HepG2 (cell line): ENCODE measurements around the gene FAF1. TPM values are rescaled to one million over a fixed set of nuclear protein-coding genes. Genes with fewer than 3 reads are reported as not detected.
A peak's percentile ranks its signal among the peaks of the same experiment; 100 is the strongest.

ENCODE experiments used
- ATAC-seq: fragments of 200-7000 bp; cut with Tn5 transposase; 3 replicates; pipeline ENCODE4 v1.9.1; 2020; ENCODE audit warnings: mild to moderate bottlenecking, moderate library complexity
- BruUV-seq: library from RNA; stranded (reverse); fragments of 400-500 nt; replicated peaks from 2 replicates; lab custom pipeline; 2021; lab: Mats Ljungman, UMichigan
- CTCF ChIA-PET: fragments of 300-600 bp; formaldehyde crosslinking; extraction: SDS; loops from one replicate; lab custom pipeline; 2021; ENCODE audit warnings: low total read pairs, inconsistent platforms, low intra/inter-chr PET ratio; lab: Yijun Ruan, JAX
- POLR2A ChIA-PET: fragments of 350-600 bp; sonication (Branson Sonifier 250); formaldehyde crosslinking; loops from one replicate; lab custom pipeline; 2020; ENCODE audit warnings: antibody characterized with exemption, inconsistent platforms; lab: Yijun Ruan, JAX
- DNase-seq: peaks from one replicate; pipeline ENCODE4 v3.0.0-alpha.2; 2015; ENCODE audit warnings: low spot score
- FAIRE-seq: peaks from 3 replicates; lab custom pipeline; 2011; peaks lifted over from hg19 to GRCh38; lab: Jason Lieb, UNC
- H2AFZ ChIP-seq: one replicate; pipeline ENCODE4 v1.6.1; 2011; ENCODE audit warnings: low read length, inconsistent platforms
- H3K27ac ChIP-seq: fragments of 300-600 bp; 3 replicates; pipeline ENCODE4 v1.8.0; 2011; ENCODE audit warnings: mixed run types, mild to moderate bottlenecking, mixed read lengths, low read length, inconsistent platforms; ENCODE audit not compliant: insufficient read depth; ENCODE audit errors: extremely low read length
- H3K27me3 ChIP-seq, 2 experiments: fragments of 200-600 bp in 1 of 2; 2 replicates in 1 of 2; 3 replicates in 1 of 2; pipeline versions ENCODE4 v1.6.0 to v1.8.0; 2011; ENCODE audit warnings: low read length in 2 of 2, mild to moderate bottlenecking in 2 of 2, moderate library complexity in 2 of 2, inconsistent platforms in 1 of 2; ENCODE audit not compliant: insufficient read depth in 2 of 2, control insufficient read depth in 1 of 2
- H3K36me3 ChIP-seq, 2 experiments: fragments of 200-600 bp in 1 of 2; replicated peaks in 1 of 2; 2 replicates in 1 of 2; 3 replicates in 1 of 2; pipeline versions ENCODE4 v1.5.1 to v1.8.0; 2011; ENCODE audit warnings: low read length in 2 of 2, inconsistent platforms in 1 of 2; ENCODE audit not compliant: insufficient read depth in 2 of 2, control insufficient read depth in 1 of 2
- H3K4me1 ChIP-seq: 2 replicates; pipeline ENCODE4 v1.5.1; 2012; ENCODE audit warnings: low read length, inconsistent platforms; ENCODE audit not compliant: insufficient read depth
- H3K4me2 ChIP-seq: 2 replicates; pipeline ENCODE4 v1.6.0; 2011; ENCODE audit warnings: low read depth, low read length, inconsistent platforms
- H3K4me3 ChIP-seq, 3 experiments: fragments of 200-600 bp in 1 of 3; sonication (generic), shearing (Covaris generic) in 1 of 3; replicated peaks in 1 of 3; 2 replicates each; pipeline ENCODE4 v1.5.1; 2011 to 2016; ENCODE audit warnings: low read length in 3 of 3, inconsistent platforms in 2 of 3, low read depth in 2 of 3, mild to moderate bottlenecking in 2 of 3, control low read depth in 1 of 3, mixed read lengths in 1 of 3; ENCODE audit not compliant: insufficient read depth in 1 of 3
- H3K79me2 ChIP-seq: one replicate; pipeline ENCODE4 v1.6.1; 2011; ENCODE audit warnings: low read length, inconsistent platforms; ENCODE audit not compliant: insufficient read depth
- H3K9ac ChIP-seq: 2 replicates; pipeline ENCODE4 v1.6.0; 2011; ENCODE audit warnings: mild to moderate bottlenecking, low read depth, low read length, inconsistent platforms; ENCODE audit not compliant: insufficient read depth
- H3K9me3 ChIP-seq: 2 replicates; pipeline ENCODE4 v1.5.1; 2012; ENCODE audit warnings: mild to moderate bottlenecking, low read length
- H4K20me1 ChIP-seq: 2 replicates; pipeline ENCODE4 v1.6.0; 2011; ENCODE audit warnings: inconsistent platforms, mild to moderate bottlenecking, low read length, moderate library complexity; ENCODE audit not compliant: insufficient read depth
- HNF4A ChIP-seq: sonication (generic); formaldehyde crosslinking; IDR thresholded peaks from 2 replicates; pipeline ENCODE4 v1.4.0; 2020; ENCODE audit warnings: missing genetic modification reagents
- NCOA1 ChIP-seq: sonication (generic); formaldehyde crosslinking; IDR thresholded peaks from 2 replicates; pipeline ENCODE4 v1.9.0; 2021; ENCODE audit warnings: missing genetic modification reagents
- NR2C2 ChIP-seq: sonication (generic); formaldehyde crosslinking; IDR thresholded peaks from 2 replicates; pipeline ENCODE4 v1.4.0; 2020; ENCODE audit warnings: missing genetic modification reagents, mild to moderate bottlenecking, moderate library complexity, borderline replicate concordance
- PAWR ChIP-seq: sonication (generic); formaldehyde crosslinking; IDR thresholded peaks from 2 replicates; pipeline ENCODE4 v1.4.0; 2020; ENCODE audit warnings: missing genetic modification reagents, mild to moderate bottlenecking, borderline replicate concordance
- TAF15 ChIP-seq: fragments of 200-400 bp; formaldehyde crosslinking; IDR thresholded peaks from one replicate; pipeline ENCODE4 v1.6.1; 2018; ENCODE audit warnings: mild to moderate bottlenecking, low read depth, low read length; ENCODE audit not compliant: poor library complexity, severe bottlenecking
- ZNF549 ChIP-seq: sonication (generic); formaldehyde crosslinking; IDR thresholded peaks from 2 replicates; pipeline ENCODE4 v1.5.0; 2020; ENCODE audit warnings: missing genetic modification reagents
- WGBS: methylation state at CpG from one replicate; pipeline ENCODE4 v1.1.6; 2017; ENCODE audit warnings: low lambda C conversion rate; 5-methylcytosine and 5-hydroxymethylcytosine counted together
- in situ Hi-C: cut with HindIII; loops from 2 replicates; pipeline ENCODE4 v1.10.0; 2017; ENCODE audit warnings: low pct_unique_long_range_greater_than_20kb; ENCODE audit not compliant: extremely low pct_ligation_motif_present
- intact Hi-C: fragments of 100-400 bp; cut with micrococcal nuclease; formaldehyde crosslinking; loops from one replicate; pipeline ENCODE4 v1.10.0; 2022; ENCODE audit not compliant: unreplicated experiment
- polyA plus RNA-seq, 8 experiments: library from polyadenylated mRNA; depleted of rRNA in 3 of 8; stranded (reverse) in 7 of 8; unstranded in 1 of 8; fragments of >200 nt; fragmentation: Illumina TruSeq in 4 of 8; extraction: Trizol in 4 of 8; gene quantifications; 2 replicates each; pipeline versions ENCODE4 v1.2.1 to v1.2.3, GENCODE V29; 2011 to 2016; ENCODE audit warnings: low read depth in 4 of 8, missing spikeins in 1 of 8, mixed read lengths in 1 of 8; ENCODE audit not compliant: insufficient read depth in 1 of 8
- total RNA-seq, 5 experiments: library from RNA; depleted of rRNA; stranded (reverse); fragments of >200 nt; fragmentation: Illumina TruSeq; extraction: Trizol; gene quantifications; 2 replicates each; pipeline ENCODE4 v1.2.3, GENCODE V29; 2016; ENCODE audit warnings: low read depth in 1 of 5
- TF ChIP-seq, protein P1 (sequence below): sonication (generic); formaldehyde crosslinking; IDR thresholded peaks from 2 replicates; pipeline ENCODE4 v1.5.0; 2020; ENCODE audit warnings: mild to moderate bottlenecking, missing genetic modification reagents, borderline replicate concordance
- TF ChIP-seq, protein P2 (sequence below): sonication (generic); formaldehyde crosslinking; IDR thresholded peaks from 2 replicates; pipeline ENCODE4 v1.4.0; 2020; ENCODE audit warnings: missing genetic modification reagents
- TF ChIP-seq, protein P3 (sequence below): sonication (generic); formaldehyde crosslinking; IDR thresholded peaks from 2 replicates; pipeline ENCODE4 v1.5.1; 2020; ENCODE audit warnings: missing genetic modification reagents, mild to moderate bottlenecking, borderline replicate concordance
- TF ChIP-seq, protein P4 (sequence below): sonication (generic); formaldehyde crosslinking; IDR thresholded peaks from 2 replicates; pipeline ENCODE4 v1.5.1; 2020; ENCODE audit warnings: missing genetic modification reagents, mild to moderate bottlenecking, borderline replicate concordance

The FAF1 gene
- total and polyA plus RNA-seq, 2 of the 13 experiments (the other 11 are each of a cell fraction or from before 2014, with no cell fraction given), result 19.4 to 63.3 TPM

DNA sequence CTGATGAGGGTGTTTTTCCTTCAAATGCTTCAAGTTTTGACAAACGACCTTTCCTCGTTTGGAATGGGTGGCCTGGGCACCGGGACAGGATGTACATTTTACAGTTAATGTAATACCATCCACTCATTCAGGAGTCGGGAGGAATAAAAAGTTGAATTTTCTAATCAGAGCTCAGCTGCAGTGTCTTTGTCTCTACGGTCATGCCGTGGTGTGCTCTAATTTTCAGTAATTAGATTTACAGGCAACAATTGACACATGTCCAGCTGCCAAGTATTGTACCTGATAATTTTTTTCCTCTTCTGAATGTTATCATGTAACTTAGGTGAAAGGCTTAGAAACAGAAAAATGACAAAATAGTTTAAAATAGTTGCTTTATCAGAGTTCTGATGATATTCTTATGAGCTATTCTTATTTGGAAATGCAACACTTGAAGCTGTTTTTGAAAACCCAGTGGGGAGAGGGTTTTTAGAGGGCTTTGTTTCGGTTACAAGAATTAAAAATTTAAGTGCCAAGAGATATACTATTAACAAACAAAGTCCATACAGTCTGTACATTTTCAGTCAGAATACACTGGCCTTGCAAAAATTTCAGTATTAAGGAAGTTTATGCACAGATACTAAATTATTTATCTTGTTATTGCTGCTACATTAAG lies 11.0 kb upstream of the FAF1 start:
- WGBS, result 9% methylated on average over 7 of the region's 7 CpGs
- ChIA-PET POLR2A (interaction anchor here (3.5 kb wide), 1 partner anchor 10 kb away, joined by 23 read pairs; the partner anchor contains the start of gene FAF1), CTCF (no interaction called here)
- Histone ChIP-seq H3K79me2 (peaks cover 33% of the 10 kb centered on the region), H4K20me1 (no peaks in the 10 kb centered on the region), H2AFZ (no peak overlapping the region), H3K9ac (peak overlapping the region; percentile 93), H3K27ac (peak overlapping the region; percentile 98), H3K4me3 (peak overlapping the region; percentile 91 to 99 (median 98)), H3K4me2 (peak overlapping the region; percentile 68), H3K36me3 (peaks cover 0 to 4% of the 10 kb centered on the region in 2 experiments; a peak in 2 of 5 replicates), H3K27me3 (no peaks in the 10 kb centered on the region; a peak in 1 of 5 replicates), H3K4me1 (peaks cover 19% of the 10 kb centered on the region), H3K9me3 (no peaks in the 10 kb centered on the region)
- ATAC-seq (no peak), FAIRE-seq (no peak), DNase-seq (no peak)
- in situ Hi-C loops (loop anchor here (10.0 kb wide), 1 partner anchor 64 kb away; no protein-coding TSS in a partner anchor), intact Hi-C loops (no loop called here)
- BruUV-seq, result no TSS peak
- TF ChIP-seq TAF15 (no peak), NCOA1 (CRISPR knock-in tag) (no peak), ZNF549 (no peak), HNF4A (no peak), PAWR (CRISPR knock-in tag) (no peak), NR2C2 (CRISPR knock-in tag) (no peak)
- TF ChIP-seq, protein P1, sequence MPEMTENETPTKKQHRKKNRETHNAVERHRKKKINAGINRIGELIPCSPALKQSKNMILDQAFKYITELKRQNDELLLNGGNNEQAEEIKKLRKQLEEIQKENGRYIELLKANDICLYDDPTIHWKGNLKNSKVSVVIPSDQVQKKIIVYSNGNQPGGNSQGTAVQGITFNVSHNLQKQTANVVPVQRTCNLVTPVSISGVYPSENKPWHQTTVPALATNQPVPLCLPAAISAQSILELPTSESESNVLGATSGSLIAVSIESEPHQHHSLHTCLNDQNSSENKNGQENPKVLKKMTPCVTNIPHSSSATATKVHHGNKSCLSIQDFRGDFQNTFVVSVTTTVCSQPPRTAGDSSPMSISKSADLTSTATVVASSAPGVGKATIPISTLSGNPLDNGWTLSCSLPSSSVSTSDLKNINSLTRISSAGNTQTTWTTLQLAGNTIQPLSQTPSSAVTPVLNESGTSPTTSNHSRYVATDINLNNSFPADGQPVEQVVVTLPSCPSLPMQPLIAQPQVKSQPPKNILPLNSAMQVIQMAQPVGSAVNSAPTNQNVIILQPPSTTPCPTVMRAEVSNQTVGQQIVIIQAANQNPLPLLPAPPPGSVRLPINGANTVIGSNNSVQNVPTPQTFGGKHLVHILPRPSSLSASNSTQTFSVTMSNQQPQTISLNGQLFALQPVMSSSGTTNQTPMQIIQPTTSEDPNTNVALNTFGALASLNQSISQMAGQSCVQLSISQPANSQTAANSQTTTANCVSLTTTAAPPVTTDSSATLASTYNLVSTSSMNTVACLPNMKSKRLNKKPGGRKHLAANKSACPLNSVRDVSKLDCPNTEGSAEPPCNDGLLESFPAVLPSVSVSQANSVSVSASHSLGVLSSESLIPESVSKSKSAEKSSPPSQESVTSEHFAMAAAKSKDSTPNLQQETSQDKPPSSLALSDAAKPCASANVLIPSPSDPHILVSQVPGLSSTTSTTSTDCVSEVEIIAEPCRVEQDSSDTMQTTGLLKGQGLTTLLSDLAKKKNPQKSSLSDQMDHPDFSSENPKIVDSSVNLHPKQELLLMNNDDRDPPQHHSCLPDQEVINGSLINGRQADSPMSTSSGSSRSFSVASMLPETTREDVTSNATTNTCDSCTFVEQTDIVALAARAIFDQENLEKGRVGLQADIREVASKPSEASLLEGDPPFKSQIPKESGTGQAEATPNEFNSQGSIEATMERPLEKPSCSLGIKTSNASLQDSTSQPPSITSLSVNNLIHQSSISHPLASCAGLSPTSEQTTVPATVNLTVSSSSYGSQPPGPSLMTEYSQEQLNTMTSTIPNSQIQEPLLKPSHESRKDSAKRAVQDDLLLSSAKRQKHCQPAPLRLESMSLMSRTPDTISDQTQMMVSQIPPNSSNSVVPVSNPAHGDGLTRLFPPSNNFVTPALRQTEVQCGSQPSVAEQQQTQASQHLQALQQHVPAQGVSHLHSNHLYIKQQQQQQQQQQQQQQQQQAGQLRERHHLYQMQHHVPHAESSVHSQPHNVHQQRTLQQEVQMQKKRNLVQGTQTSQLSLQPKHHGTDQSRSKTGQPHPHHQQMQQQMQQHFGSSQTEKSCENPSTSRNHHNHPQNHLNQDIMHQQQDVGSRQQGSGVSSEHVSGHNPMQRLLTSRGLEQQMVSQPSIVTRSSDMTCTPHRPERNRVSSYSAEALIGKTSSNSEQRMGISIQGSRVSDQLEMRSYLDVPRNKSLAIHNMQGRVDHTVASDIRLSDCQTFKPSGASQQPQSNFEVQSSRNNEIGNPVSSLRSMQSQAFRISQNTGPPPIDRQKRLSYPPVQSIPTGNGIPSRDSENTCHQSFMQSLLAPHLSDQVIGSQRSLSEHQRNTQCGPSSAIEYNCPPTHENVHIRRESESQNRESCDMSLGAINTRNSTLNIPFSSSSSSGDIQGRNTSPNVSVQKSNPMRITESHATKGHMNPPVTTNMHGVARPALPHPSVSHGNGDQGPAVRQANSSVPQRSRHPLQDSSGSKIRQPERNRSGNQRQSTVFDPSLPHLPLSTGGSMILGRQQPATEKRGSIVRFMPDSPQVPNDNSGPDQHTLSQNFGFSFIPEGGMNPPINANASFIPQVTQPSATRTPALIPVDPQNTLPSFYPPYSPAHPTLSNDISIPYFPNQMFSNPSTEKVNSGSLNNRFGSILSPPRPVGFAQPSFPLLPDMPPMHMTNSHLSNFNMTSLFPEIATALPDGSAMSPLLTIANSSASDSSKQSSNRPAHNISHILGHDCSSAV (CRISPR knock-in tag), result no peak
- TF ChIP-seq, protein P2, sequence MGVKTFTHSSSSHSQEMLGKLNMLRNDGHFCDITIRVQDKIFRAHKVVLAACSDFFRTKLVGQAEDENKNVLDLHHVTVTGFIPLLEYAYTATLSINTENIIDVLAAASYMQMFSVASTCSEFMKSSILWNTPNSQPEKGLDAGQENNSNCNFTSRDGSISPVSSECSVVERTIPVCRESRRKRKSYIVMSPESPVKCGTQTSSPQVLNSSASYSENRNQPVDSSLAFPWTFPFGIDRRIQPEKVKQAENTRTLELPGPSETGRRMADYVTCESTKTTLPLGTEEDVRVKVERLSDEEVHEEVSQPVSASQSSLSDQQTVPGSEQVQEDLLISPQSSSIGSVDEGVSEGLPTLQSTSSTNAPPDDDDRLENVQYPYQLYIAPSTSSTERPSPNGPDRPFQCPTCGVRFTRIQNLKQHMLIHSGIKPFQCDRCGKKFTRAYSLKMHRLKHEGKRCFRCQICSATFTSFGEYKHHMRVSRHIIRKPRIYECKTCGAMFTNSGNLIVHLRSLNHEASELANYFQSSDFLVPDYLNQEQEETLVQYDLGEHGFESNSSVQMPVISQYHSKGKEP (CRISPR knock-in tag), result no peak
- TF ChIP-seq, protein P3, sequence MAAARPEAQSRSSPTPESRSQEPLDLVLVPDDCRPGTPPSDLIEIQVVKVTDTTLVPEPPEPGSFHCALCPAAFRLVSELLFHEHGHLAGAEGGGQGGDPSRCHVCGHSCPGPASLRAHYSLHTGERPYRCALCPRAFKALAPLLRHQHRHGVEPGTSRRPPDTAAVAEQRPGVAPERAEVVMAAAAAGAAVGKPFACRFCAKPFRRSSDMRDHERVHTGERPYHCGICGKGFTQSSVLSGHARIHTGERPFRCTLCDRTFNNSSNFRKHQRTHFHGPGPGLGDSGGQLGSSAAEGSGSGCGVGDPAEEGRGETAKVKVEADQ (CRISPR knock-in tag), result no peak
- TF ChIP-seq, protein P4, sequence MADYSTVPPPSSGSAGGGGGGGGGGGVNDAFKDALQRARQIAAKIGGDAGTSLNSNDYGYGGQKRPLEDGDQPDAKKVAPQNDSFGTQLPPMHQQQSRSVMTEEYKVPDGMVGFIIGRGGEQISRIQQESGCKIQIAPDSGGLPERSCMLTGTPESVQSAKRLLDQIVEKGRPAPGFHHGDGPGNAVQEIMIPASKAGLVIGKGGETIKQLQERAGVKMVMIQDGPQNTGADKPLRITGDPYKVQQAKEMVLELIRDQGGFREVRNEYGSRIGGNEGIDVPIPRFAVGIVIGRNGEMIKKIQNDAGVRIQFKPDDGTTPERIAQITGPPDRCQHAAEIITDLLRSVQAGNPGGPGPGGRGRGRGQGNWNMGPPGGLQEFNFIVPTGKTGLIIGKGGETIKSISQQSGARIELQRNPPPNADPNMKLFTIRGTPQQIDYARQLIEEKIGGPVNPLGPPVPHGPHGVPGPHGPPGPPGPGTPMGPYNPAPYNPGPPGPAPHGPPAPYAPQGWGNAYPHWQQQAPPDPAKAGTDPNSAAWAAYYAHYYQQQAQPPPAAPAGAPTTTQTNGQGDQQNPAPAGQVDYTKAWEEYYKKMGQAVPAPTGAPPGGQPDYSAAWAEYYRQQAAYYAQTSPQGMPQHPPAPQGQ (CRISPR knock-in tag), result no peak
